Mesendoderm (in vitro differentiated cells): Measurements from ENCODE around the gene NCSTN.

Experiments
- DNase-seq: peaks from one replicate; pipeline ENCODE4 v3.0.0; 2013
- H2AK5ac ChIP-seq: 2 replicates; pipeline ENCODE4 v1.6.1; 2013; ENCODE audit warnings: low read length, inconsistent platforms
- H2BK120ac ChIP-seq: 2 replicates; pipeline ENCODE4 v1.6.1; 2013; ENCODE audit warnings: low read depth, mild to moderate bottlenecking, low read length, moderate library complexity, mixed read lengths
- H2BK15ac ChIP-seq: replicated peaks from 2 replicates; pipeline ENCODE4 v1.6.1; 2013; ENCODE audit warnings: low read depth, mild to moderate bottlenecking, moderate library complexity
- H2BK5ac ChIP-seq: 2 replicates; pipeline ENCODE4 v1.6.1; 2013; ENCODE audit warnings: low read length, inconsistent platforms
- H3K18ac ChIP-seq: 2 replicates; pipeline ENCODE4 v1.6.1; 2013; ENCODE audit warnings: mild to moderate bottlenecking, low read length, mixed read lengths
- H3K23ac ChIP-seq: one replicate; pipeline ENCODE4 v1.6.1; 2013; ENCODE audit warnings: low read length
- H3K27ac ChIP-seq: 2 replicates; pipeline ENCODE4 v1.5.1; 2013; ENCODE audit warnings: low read depth, mild to moderate bottlenecking, inconsistent platforms, low read length, moderate library complexity
- H3K27me3 ChIP-seq: 2 replicates; pipeline ENCODE4 v1.6.1; 2013; ENCODE audit warnings: low read length, control low read depth, mild to moderate bottlenecking, inconsistent platforms; ENCODE audit not compliant: insufficient read depth, poor library complexity
- H3K36me3 ChIP-seq: 2 replicates; pipeline ENCODE4 v1.6.1; 2013; ENCODE audit warnings: low read length, inconsistent platforms; ENCODE audit not compliant: control insufficient read depth, insufficient read depth
- H3K4ac ChIP-seq: one replicate; pipeline ENCODE4 v1.6.1; 2013; ENCODE audit warnings: low read depth, mild to moderate bottlenecking, low read length, moderate library complexity
- H3K4me1 ChIP-seq: 2 replicates; pipeline ENCODE4 v1.6.1; 2013; ENCODE audit warnings: low read depth, low read length, inconsistent platforms; ENCODE audit not compliant: control insufficient read depth
- H3K4me2 ChIP-seq: 2 replicates; pipeline ENCODE4 v1.6.1; 2013; ENCODE audit warnings: low read length
- H3K4me3 ChIP-seq: 2 replicates; pipeline ENCODE4 v1.5.1; 2013; ENCODE audit warnings: mild to moderate bottlenecking, low read length
- H3K56ac ChIP-seq: one replicate; pipeline ENCODE4 v1.6.1; 2013; ENCODE audit warnings: low read length
- H3K79me1 ChIP-seq: 2 replicates; pipeline ENCODE4 v1.6.1; 2013; ENCODE audit warnings: low read length, inconsistent platforms
- H3K79me2 ChIP-seq: 2 replicates; pipeline ENCODE4 v1.6.1; 2013; ENCODE audit warnings: mild to moderate bottlenecking, low read length; ENCODE audit not compliant: control insufficient read depth, insufficient read depth
- H3K9ac ChIP-seq: 2 replicates; pipeline ENCODE4 v1.6.1; 2013; ENCODE audit warnings: low read length, inconsistent platforms
- H4K5ac ChIP-seq: one replicate; pipeline ENCODE4 v1.6.1; 2013; ENCODE audit warnings: low read length
- H4K8ac ChIP-seq: one replicate; pipeline ENCODE4 v1.6.1; 2013; ENCODE audit warnings: low read depth, mild to moderate bottlenecking, control low read depth, low read length, moderate library complexity
- whole genome bisulfite sequencing: extraction: QIAGEN DNeasy Blood & Tissue Kit; methylation state at CpG from one replicate; pipeline ENCODE4 v1.1.7; 2013; ENCODE audit warnings: low lambda C conversion rate, missing lambda C conversion rate; ENCODE audit not compliant: insufficient coverage; ENCODE audit errors: extremely low coverage; 5-methylcytosine and 5-hydroxymethylcytosine counted together

The NCSTN gene

DNA sequence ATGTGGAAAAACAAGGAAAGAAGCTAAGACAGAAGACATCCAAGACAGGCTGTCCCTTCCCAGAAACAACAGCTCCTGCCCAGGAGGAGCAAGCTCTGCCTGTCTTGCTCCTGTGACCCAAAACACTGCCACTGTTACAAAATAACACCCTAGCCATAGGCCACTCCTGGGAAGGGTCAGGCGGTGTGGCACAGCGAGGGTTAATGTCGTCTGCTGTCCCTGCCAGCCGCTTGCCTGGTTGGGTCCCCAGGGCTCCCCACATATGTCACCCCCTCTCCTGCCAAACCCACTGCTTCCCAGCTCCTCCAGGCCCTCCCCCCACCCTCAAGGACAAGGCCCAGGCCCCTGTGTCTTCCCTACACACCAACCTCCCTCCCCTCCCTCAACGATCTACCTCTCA is 19.8 kb downstream of the NCSTN start:
- no peak for DNase-seq
- Histone ChIP-seq H2AK5ac (peak overlapping the region; percentile 77), H2BK15ac (no peak overlapping the region), H3K56ac (peak overlapping the region; percentile 83), H3K23ac (no peak overlapping the region), H2BK5ac (peak overlapping the region; percentile 67), H3K79me2 (no peaks in the 10 kb centered on the region), H3K4me3 (no peak overlapping the region), H3K27ac (peak overlapping the region; percentile 9), H2BK120ac (no peak overlapping the region), H3K4me1 (peaks cover 8% of the 10 kb centered on the region), H3K36me3 (peaks cover 4% of the 10 kb centered on the region), H3K9ac (peak overlapping the region; percentile 65), H3K79me1 (no peaks in the 10 kb centered on the region), H3K4me2 (no peak overlapping the region), H4K5ac (peak overlapping the region; percentile 50), H3K27me3 (no peaks in the 10 kb centered on the region), H4K8ac (no peak overlapping the region), H3K4ac (no peak overlapping the region), H3K18ac (peak overlapping the region; percentile 16)
- WGBS = no CpG with 5 or more reads among the region's 5 CpGs

DNA sequence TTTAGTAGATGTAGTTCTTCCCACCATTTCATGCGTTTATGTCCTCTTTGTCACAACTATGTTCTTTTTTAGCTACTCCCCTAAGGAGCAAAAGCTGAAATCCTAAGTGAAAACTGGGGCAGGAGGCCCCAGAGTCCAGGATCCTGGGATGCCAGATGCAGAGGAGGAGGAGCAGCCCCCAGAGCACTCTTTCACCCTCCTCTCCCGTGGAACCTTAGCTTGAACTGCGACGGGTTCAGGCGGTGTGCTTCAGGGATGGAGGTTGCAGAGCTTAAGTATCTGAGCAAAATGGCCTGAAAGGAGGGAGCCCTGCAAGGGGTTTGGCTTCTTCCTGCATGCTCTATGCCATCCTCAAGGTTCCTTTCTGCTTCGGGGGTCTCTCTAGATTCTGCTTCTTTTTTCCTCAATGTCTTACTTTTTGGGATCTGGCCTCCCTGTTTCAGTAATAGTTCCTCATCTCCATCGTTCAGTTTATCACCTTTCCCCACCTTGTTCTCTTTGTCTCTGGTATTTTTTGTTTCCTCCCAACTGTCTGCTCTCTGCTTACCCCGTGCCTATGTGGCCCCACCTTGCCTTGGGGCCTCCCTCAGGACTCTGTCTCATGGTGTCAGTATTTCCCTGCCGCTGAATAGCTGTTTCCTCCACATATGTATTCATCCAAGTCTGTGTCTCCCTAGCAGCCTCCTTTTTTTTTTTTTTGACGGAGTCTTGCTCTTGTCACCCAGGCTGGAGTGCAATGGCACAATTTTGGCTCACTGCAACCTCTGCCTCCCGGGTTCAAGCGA is 21.0 kb downstream of the NCSTN start:
- H3K4me1 ChIP-seq = peaks cover 8% of the 10 kb centered on the region
- no peaks in the 10 kb centered on the region for H3K27me3 ChIP-seq
- H4K8ac ChIP-seq = no peak overlapping the region
- H3K79me2 ChIP-seq = no peaks in the 10 kb centered on the region
- no peak overlapping the region for H2BK5ac ChIP-seq
- H3K4ac ChIP-seq = no peak overlapping the region
- H3K36me3 ChIP-seq = peaks cover 2% of the 10 kb centered on the region
- no peak overlapping the region for H3K18ac ChIP-seq
- no CpG with 5 or more reads among the region's 12 CpGs for WGBS
- H3K27ac ChIP-seq = no peak overlapping the region
- H3K23ac ChIP-seq = no peak overlapping the region
- H2AK5ac ChIP-seq = no peak overlapping the region
- H2BK15ac ChIP-seq = no peak overlapping the region
- no peaks in the 10 kb centered on the region for H3K79me1 ChIP-seq
- H2BK120ac ChIP-seq = no peak overlapping the region
- H3K56ac ChIP-seq = no peak overlapping the region
- H3K9ac ChIP-seq = no peak overlapping the region
- no peak overlapping the region for H3K4me3 ChIP-seq
- no peak overlapping the region for H4K5ac ChIP-seq
- no peak for DNase-seq
- no peak overlapping the region for H3K4me2 ChIP-seq

GRCh38 chr1:160365325-160365724 is 22.1 kb downstream of the NCSTN start:
- Histone ChIP-seq H3K18ac (no peak overlapping the region), H2AK5ac (no peak overlapping the region), H3K79me1 (no peaks in the 10 kb centered on the region), H3K79me2 (no peaks in the 10 kb centered on the region), H2BK5ac (no peak overlapping the region), H3K36me3 (peaks cover 2% of the 10 kb centered on the region), H3K27ac (no peak overlapping the region), H3K56ac (no peak overlapping the region), H3K4me3 (no peak overlapping the region), H3K27me3 (no peaks in the 10 kb centered on the region), H3K4ac (peak overlapping the region; percentile 22), H4K8ac (no peak overlapping the region), H2BK120ac (no peak overlapping the region), H3K9ac (no peak overlapping the region), H4K5ac (no peak overlapping the region), H3K4me1 (peaks cover 8% of the 10 kb centered on the region), H3K23ac (no peak overlapping the region), H2BK15ac (no peak overlapping the region), H3K4me2 (no peak overlapping the region)
- no CpG with 5 or more reads among the region's 1 CpG for WGBS
- no peak for DNase-seq

GRCh38 chr1:160366731-160367515 is 23.7 kb downstream of the NCSTN start, which contains the start of gene NHLH1:
Gene NHLH1 (plus strand): TSS chr1:160367071. CDS start chr1:160370732, 3,661 bp downstream.
- Histone ChIP-seq H2BK5ac (no peak within 1 kb of the TSS), H3K9ac (no peak within 1 kb of the TSS), H2BK120ac (no peak within 1 kb of the TSS), H2AK5ac (no peak within 1 kb of the TSS), H3K79me1 (no peaks in the 10 kb centered on the region), H3K4me2 (no peak within 1 kb of the TSS), H3K56ac (peak within 1 kb of the TSS; percentile 25), H4K8ac (no peak within 1 kb of the TSS), H2BK15ac (no peak within 1 kb of the TSS), H3K23ac (no peak within 1 kb of the TSS), H3K18ac (no peak within 1 kb of the TSS), H3K27me3 (no peaks in the 10 kb centered on the region), H3K4me1 (peaks cover 8% of the 10 kb centered on the region), H3K36me3 (no peaks in the 10 kb centered on the region), H3K4me3 (no peak within 1 kb of the TSS), H4K5ac (no peak within 1 kb of the TSS), H3K27ac (no peak within 1 kb of the TSS), H3K4ac (no peak within 1 kb of the TSS), H3K79me2 (no peaks in the 10 kb centered on the region)
- no CpG with 5 or more reads among the region's 15 CpGs for WGBS
- DNase-seq = no peak

DNA sequence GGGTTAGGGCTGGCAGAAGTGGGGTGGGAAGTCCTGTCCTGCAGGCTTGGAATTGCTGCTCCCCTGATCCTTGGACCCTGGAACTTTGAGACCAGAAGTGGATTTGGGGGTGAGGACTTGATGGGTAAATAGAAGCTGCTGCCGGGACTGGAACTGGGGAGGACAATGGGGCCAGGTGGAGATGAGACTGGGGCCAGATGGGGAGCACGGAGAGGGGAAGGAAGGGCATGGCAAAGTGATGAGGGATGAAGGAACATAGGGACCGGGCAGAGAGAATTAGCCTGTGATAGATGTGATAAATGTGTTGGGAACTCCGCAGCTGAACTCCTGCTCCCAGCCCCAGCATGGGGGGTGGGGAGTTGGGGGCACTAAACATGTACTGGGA is 24.3 kb downstream of the NCSTN start:
- H3K4ac ChIP-seq = no peak overlapping the region
- H3K9ac ChIP-seq = no peak overlapping the region
- H3K27ac ChIP-seq = no peak overlapping the region
- no peaks in the 10 kb centered on the region for H3K27me3 ChIP-seq
- no peak overlapping the region for H4K5ac ChIP-seq
- no peaks in the 10 kb centered on the region for H3K36me3 ChIP-seq
- H3K79me1 ChIP-seq = no peaks in the 10 kb centered on the region
- H2BK5ac ChIP-seq = no peak overlapping the region
- no peak overlapping the region for H3K56ac ChIP-seq
- H3K4me1 ChIP-seq = peaks cover 6% of the 10 kb centered on the region
- no peak overlapping the region for H2BK120ac ChIP-seq
- no CpG with 5 or more reads among the region's 4 CpGs for WGBS
- H3K18ac ChIP-seq = no peak overlapping the region
- no peak overlapping the region for H2BK15ac ChIP-seq
- H3K23ac ChIP-seq = no peak overlapping the region
- H3K79me2 ChIP-seq = no peaks in the 10 kb centered on the region
- no peak for DNase-seq
- no peak overlapping the region for H3K4me3 ChIP-seq
- no peak overlapping the region for H3K4me2 ChIP-seq
- H4K8ac ChIP-seq = no peak overlapping the region
- H2AK5ac ChIP-seq = no peak overlapping the region
